GM23338 (cell line): Measurements from ENCODE around the gene EEF1AKMT4. TPM values are rescaled to one million over a fixed set of nuclear protein-coding genes. Genes with fewer than 3 reads are reported as not detected.

Experiments used
- ATAC-seq: fragments of 200-7000 bp; cut with Tn5 transposase; 3 replicates; pipeline ENCODE4 v1.9.1; 2020
- DNase-seq: peaks from one replicate; pipeline ENCODE4 v3.0.0-alpha.2; 2015; ENCODE audit warnings: low spot score
- H2AFZ ChIP-seq: fragments of 200-600 bp; sonication (generic); 2 replicates; pipeline ENCODE4 v1.8.0; 2016; ENCODE audit warnings: antibody characterized with exemption, mild to moderate bottlenecking, moderate library complexity
- H3F3A ChIP-seq: fragments of 200-600 bp; sonication (generic); replicated peaks from 2 replicates; pipeline ENCODE4 v1.8.0; 2017; ENCODE audit warnings: antibody characterized with exemption, mixed run types, low read depth
- H3K27ac ChIP-seq: fragments of 200-600 bp; sonication (generic); 2 replicates; pipeline ENCODE4 v1.6.1; 2016; ENCODE audit warnings: low read depth
- H3K27me3 ChIP-seq: fragments of 200-600 bp; sonication (generic); 2 replicates; pipeline ENCODE4 v1.8.0; 2016; ENCODE audit warnings: mild to moderate bottlenecking, mixed run types, moderate library complexity; ENCODE audit not compliant: insufficient read depth
- H3K36me3 ChIP-seq: fragments of 200-600 bp; sonication (generic); 2 replicates; pipeline ENCODE4 v1.8.0; 2016; ENCODE audit warnings: mild to moderate bottlenecking; ENCODE audit not compliant: insufficient read depth
- H3K4me1 ChIP-seq: fragments of 200-600 bp; sonication (generic); 2 replicates; pipeline ENCODE4 v1.8.0; 2016; ENCODE audit warnings: mild to moderate bottlenecking, moderate library complexity; ENCODE audit not compliant: insufficient read depth
- H3K4me2 ChIP-seq: fragments of 200-600 bp; sonication (generic); 2 replicates; pipeline ENCODE4 v1.7.1; 2017; ENCODE audit warnings: mixed run types
- H3K4me3 ChIP-seq: fragments of 200-600 bp; sonication (generic); 2 replicates; pipeline ENCODE4 v1.6.1; 2016; ENCODE audit warnings: mixed run types
- H3K79me2 ChIP-seq: fragments of 200-600 bp; sonication (generic); replicated peaks from 2 replicates; pipeline ENCODE4 v1.8.0; 2017; ENCODE audit warnings: mild to moderate bottlenecking; ENCODE audit not compliant: insufficient read depth
- H3K9me2 ChIP-seq: fragments of 200-600 bp; sonication (generic); 2 replicates; pipeline ENCODE4 v1.8.0; 2017; ENCODE audit not compliant: insufficient read depth
- H4K20me1 ChIP-seq: fragments of 200-600 bp; sonication (generic); replicated peaks from 2 replicates; pipeline ENCODE4 v1.8.0; 2017; ENCODE audit warnings: mild to moderate bottlenecking; ENCODE audit not compliant: insufficient read depth
- H3K27ac Mint-ChIP-seq: 2 replicates; pipeline ENCODE4 v1.8.0; 2020; ENCODE audit warnings: inconsistent platforms, mild to moderate bottlenecking, moderate library complexity, mixed read lengths
- H3K27me3 Mint-ChIP-seq: 3 replicates; pipeline ENCODE4 v1.8.0; 2022; ENCODE audit warnings: low read depth, mild to moderate bottlenecking, moderate library complexity, mixed read lengths, inconsistent platforms; ENCODE audit not compliant: insufficient read depth, poor library complexity
- H3K36me3 Mint-ChIP-seq: 3 replicates; pipeline ENCODE4 v1.8.0; 2021; ENCODE audit warnings: low read depth, mild to moderate bottlenecking, inconsistent platforms, moderate library complexity, mixed read lengths
- H3K4me1 Mint-ChIP-seq: 3 replicates; pipeline ENCODE4 v1.8.0; 2020; ENCODE audit warnings: mild to moderate bottlenecking, inconsistent platforms, mixed read lengths
- H3K4me3 Mint-ChIP-seq: 3 replicates; pipeline ENCODE4 v1.8.0; 2021; ENCODE audit warnings: moderate library complexity, mild to moderate bottlenecking, inconsistent platforms, mixed read lengths
- H3K9me3 Mint-ChIP-seq: 3 replicates; pipeline ENCODE4 v1.8.0; 2020; ENCODE audit warnings: moderate library complexity, mild to moderate bottlenecking, inconsistent platforms, mixed read lengths
- CREB1 ChIP-seq: fragments of 250-450 bp; sonication (Bioruptor Pico); IDR thresholded peaks from 2 replicates; pipeline ENCODE4 v1.5.0; 2020; ENCODE audit warnings: low read depth, mild to moderate bottlenecking, moderate library complexity
- EZH2 ChIP-seq: fragments of 200-600 bp; sonication (generic); IDR thresholded peaks from one replicate; pipeline ENCODE4 v1.8.0; 2017; ENCODE audit warnings: antibody characterized with exemption, mild to moderate bottlenecking, low read depth; ENCODE audit not compliant: unreplicated experiment
- EZH2phosphoT487 ChIP-seq: fragments of 200-600 bp; sonication (generic); IDR thresholded peaks from one replicate; pipeline ENCODE4 v1.8.1; 2018; ENCODE audit warnings: antibody characterized with exemption; ENCODE audit not compliant: unreplicated experiment
- NANOG ChIP-seq: IDR thresholded peaks from 2 replicates; pipeline ENCODE4 v1.6.1; 2016; ENCODE audit warnings: antibody characterized with exemption, borderline replicate concordance
- POLR2AphosphoS5 ChIP-seq: IDR thresholded peaks from 2 replicates; pipeline ENCODE4 v1.6.1; 2016; ENCODE audit warnings: antibody characterized with exemption, low read depth
- ZNF114 ChIP-seq: fragments of 250-450 bp; sonication (Bioruptor Pico); IDR thresholded peaks from 2 replicates; pipeline ENCODE4 v1.5.0; 2020; ENCODE audit warnings: mild to moderate bottlenecking, moderate library complexity
- polyA plus RNA-seq: library from polyadenylated mRNA; unstranded; fragments of >200 nt; fragmentation: Nextera tagmentation; extraction: Ambion mirVana; gene quantifications from 2 replicates; pipeline ENCODE4 v1.2.1, GENCODE V29; 2016
- total RNA-seq: library from RNA; depleted of rRNA; stranded (reverse); fragments of >200 nt; shearing (Covaris generic); gene quantifications from 2 replicates; pipeline ENCODE4 v1.2.3, GENCODE V29; 2014
- TF ChIP-seq, protein P1 (sequence below): fragments of 250-450 bp; sonication (Bioruptor Pico); IDR thresholded peaks from 2 replicates; pipeline ENCODE4 v1.5.0; 2020; ENCODE audit warnings: mild to moderate bottlenecking, moderate library complexity
- TF ChIP-seq, protein P2 (sequence below): IDR thresholded peaks from 2 replicates; pipeline ENCODE4 v1.6.1; 2016; ENCODE audit warnings: antibody characterized with exemption
- TF ChIP-seq, protein P3 (sequence below): IDR thresholded peaks from one replicate; pipeline ENCODE4 v1.6.1; 2018; ENCODE audit warnings: antibody characterized with exemption; ENCODE audit not compliant: unreplicated experiment

Gene EEF1AKMT4
- total and polyA plus RNA-seq, 2 experiments from 2014 or later: 12.9 to 14.3 TPM

DNA sequence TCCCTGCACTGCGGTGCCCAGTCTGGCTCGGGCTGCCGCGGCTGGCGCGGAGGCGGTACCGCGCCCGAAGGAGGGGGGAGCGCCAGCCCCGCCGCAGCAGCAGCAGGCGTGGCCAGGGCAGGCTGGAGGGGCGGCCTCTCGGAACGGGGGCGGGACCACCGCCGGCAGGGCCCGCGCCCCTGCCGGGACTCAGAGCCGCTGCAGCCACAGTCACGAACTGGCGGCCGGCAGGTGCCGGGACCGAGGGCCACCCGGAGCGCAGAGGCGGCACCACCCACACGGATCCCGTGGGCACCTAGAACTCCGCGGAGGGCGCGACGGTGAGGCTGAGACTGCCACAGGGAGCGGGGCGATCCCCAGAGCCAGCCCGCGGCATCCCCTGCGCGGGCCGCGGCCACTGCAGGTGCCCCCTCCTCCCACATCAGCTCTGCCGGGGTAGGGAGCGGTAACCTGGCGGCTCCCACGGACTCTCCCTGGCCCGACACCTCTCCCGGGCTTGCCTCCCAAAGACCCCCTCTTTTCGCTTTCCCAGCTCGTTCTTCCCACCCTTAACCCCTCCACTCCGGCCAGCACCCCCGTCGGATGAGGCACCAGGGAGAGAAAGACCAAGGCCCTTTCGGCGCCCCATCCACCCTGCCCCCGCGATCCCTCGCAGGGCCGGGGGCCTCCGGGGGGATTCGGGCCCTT lies 19.9 kb upstream of the EEF1AKMT4 start, which contains the start of gene VWA5B2:
VWA5B2 (plus strand) TSS at position 192 of the 687 bp plus-strand sequence. CDS start 944 bp downstream, outside the sequence.
- Mint-ChIP-seq H3K4me1 (peaks cover 5% of the 10 kb centered on the region), H3K27me3 (peaks cover 58% of the 10 kb centered on the region), H3K9me3 (no peaks in the 10 kb centered on the region; the same call in 2 of the 3 replicates), H3K36me3 (no peaks in the 10 kb centered on the region; the same call in 2 of the 3 replicates), H3K4me3 (peak within 1 kb of the TSS; percentile 67), H3K27ac (no peak within 1 kb of the TSS)
- Histone ChIP-seq H3F3A (no peaks in the 10 kb centered on the region), H3K4me1 (no peaks in the 10 kb centered on the region), H3K4me3 (peak within 1 kb of the TSS; percentile 63), H3K4me2 (peak within 1 kb of the TSS; percentile 90), H3K27me3 (peaks cover 84% of the 10 kb centered on the region), H3K36me3 (no peaks in the 10 kb centered on the region), H3K79me2 (no peaks in the 10 kb centered on the region), H3K27ac (no peak within 1 kb of the TSS), H4K20me1 (0 out of 2 replicates have a peak, but pooled peaks cover 6% of the 10 kb centered on the region), H2AFZ (peak within 1 kb of the TSS; percentile 91), H3K9me2 (no peaks in the 10 kb centered on the region)
- DNase-seq (peak; percentile 83), ATAC-seq (peak; percentile 87)
- TF ChIP-seq CREB1 (CRISPR knock-in tag) (no peak), POLR2AphosphoS5 (peak; percentile 24; the same call in 1 of the 2 replicates), EZH2phosphoT487 (peak; percentile 41), EZH2 (peak; percentile 85)

DNA sequence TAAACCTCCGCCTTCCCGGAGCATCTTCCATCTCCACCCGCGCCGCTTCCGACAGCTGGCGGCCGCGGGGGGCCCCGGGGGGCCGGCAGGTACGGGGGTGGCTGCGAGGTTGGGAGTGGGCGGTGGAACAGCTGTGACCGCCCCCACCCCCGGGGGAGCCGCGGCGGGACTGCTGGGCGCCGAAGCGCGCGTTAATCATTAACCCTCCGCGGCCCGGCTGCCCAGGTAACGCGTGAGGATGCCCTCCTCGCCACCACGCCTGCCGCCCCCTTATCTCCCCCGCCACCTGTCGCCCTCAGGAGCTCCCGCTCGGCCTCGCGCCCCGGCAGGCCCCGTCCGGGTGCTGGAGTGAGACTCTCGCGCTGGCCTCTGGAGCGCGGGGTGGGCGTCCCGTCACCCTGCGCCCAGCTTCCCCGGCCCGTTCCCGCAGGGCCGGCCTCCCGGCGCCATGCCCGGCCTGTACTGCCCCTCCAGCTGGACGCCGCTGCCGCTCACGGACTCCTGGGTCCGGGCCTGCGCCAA lies 19.3 kb upstream of the EEF1AKMT4 start:
- H3K27ac ChIP-seq: no peak overlapping the region
- H3K36me3 ChIP-seq: no peaks in the 10 kb centered on the region
- Mint-ChIP-seq H3K4me1 (peaks cover 5% of the 10 kb centered on the region), H3K9me3 (no peaks in the 10 kb centered on the region; the same call in 2 of the 3 replicates), H3K4me3 (no peak overlapping the region; the same call in 2 of the 3 replicates), H3K27ac (no peak overlapping the region), H3K36me3 (no peaks in the 10 kb centered on the region; the same call in 2 of the 3 replicates), H3K27me3 (peaks cover 58% of the 10 kb centered on the region)
- H3K4me3 ChIP-seq: peak overlapping the region; percentile 63
- DNase-seq (peak; percentile 44), ATAC-seq (peak; percentile 12)
- 0 out of 2 replicates have a peak, but pooled peaks cover 6% of the 10 kb centered on the region for H4K20me1 ChIP-seq
- H3F3A ChIP-seq: no peaks in the 10 kb centered on the region
- peak overlapping the region; percentile 91 for H2AFZ ChIP-seq
- H3K27me3 ChIP-seq: peaks cover 82% of the 10 kb centered on the region
- H3K4me2 ChIP-seq: peak overlapping the region; percentile 90
- H3K79me2 ChIP-seq: no peaks in the 10 kb centered on the region
- no peaks in the 10 kb centered on the region for H3K9me2 ChIP-seq
- no peaks in the 10 kb centered on the region for H3K4me1 ChIP-seq
- TF ChIP-seq ZNF114 (CRISPR knock-in tag) (no peak), EZH2phosphoT487 (peak; percentile 22), POLR2AphosphoS5 (no peak), EZH2 (peak; percentile 1), NANOG (no peak)
- TF ChIP-seq, protein P1, sequence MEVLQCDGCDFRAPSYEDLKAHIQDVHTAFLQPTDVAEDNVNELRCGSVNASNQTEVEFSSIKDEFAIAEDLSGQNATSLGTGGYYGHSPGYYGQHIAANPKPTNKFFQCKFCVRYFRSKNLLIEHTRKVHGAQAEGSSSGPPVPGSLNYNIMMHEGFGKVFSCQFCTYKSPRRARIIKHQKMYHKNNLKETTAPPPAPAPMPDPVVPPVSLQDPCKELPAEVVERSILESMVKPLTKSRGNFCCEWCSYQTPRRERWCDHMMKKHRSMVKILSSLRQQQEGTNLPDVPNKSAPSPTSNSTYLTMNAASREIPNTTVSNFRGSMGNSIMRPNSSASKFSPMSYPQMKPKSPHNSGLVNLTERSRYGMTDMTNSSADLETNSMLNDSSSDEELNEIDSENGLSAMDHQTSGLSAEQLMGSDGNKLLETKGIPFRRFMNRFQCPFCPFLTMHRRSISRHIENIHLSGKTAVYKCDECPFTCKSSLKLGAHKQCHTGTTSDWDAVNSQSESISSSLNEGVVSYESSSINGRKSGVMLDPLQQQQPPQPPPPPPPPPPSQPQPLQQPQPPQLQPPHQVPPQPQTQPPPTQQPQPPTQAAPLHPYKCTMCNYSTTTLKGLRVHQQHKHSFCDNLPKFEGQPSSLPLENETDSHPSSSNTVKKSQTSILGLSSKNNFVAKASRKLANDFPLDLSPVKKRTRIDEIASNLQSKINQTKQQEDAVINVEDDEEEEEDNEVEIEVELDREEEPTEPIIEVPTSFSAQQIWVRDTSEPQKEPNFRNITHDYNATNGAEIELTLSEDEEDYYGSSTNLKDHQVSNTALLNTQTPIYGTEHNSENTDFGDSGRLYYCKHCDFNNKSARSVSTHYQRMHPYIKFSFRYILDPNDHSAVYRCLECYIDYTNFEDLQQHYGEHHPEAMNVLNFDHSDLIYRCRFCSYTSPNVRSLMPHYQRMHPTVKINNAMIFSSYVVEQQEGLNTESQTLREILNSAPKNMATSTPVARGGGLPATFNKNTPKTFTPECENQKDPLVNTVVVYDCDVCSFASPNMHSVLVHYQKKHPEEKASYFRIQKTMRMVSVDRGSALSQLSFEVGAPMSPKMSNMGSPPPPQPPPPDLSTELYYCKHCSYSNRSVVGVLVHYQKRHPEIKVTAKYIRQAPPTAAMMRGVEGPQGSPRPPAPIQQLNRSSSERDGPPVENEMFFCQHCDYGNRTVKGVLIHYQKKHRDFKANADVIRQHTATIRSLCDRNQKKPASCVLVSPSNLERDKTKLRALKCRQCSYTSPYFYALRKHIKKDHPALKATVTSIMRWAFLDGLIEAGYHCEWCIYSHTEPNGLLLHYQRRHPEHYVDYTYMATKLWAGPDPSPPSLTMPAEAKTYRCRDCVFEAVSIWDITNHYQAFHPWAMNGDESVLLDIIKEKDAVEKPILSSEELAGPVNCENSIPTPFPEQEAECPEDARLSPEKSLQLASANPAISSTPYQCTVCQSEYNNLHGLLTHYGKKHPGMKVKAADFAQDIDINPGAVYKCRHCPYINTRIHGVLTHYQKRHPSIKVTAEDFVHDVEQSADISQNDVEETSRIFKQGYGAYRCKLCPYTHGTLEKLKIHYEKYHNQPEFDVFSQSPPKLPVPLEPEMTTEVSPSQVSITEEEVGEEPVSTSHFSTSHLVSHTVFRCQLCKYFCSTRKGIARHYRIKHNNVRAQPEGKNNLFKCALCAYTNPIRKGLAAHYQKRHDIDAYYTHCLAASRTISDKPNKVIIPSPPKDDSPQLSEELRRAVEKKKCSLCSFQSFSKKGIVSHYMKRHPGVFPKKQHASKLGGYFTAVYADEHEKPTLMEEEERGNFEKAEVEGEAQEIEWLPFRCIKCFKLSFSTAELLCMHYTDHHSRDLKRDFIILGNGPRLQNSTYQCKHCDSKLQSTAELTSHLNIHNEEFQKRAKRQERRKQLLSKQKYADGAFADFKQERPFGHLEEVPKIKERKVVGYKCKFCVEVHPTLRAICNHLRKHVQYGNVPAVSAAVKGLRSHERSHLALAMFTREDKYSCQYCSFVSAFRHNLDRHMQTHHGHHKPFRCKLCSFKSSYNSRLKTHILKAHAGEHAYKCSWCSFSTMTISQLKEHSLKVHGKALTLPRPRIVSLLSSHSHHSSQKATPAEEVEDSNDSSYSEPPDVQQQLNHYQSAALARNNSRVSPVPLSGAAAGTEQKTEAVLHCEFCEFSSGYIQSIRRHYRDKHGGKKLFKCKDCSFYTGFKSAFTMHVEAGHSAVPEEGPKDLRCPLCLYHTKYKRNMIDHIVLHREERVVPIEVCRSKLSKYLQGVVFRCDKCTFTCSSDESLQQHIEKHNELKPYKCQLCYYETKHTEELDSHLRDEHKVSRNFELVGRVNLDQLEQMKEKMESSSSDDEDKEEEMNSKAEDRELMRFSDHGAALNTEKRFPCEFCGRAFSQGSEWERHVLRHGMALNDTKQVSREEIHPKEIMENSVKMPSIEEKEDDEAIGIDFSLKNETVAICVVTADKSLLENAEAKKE (CRISPR knock-in tag): no peak
- TF ChIP-seq, protein P2, sequence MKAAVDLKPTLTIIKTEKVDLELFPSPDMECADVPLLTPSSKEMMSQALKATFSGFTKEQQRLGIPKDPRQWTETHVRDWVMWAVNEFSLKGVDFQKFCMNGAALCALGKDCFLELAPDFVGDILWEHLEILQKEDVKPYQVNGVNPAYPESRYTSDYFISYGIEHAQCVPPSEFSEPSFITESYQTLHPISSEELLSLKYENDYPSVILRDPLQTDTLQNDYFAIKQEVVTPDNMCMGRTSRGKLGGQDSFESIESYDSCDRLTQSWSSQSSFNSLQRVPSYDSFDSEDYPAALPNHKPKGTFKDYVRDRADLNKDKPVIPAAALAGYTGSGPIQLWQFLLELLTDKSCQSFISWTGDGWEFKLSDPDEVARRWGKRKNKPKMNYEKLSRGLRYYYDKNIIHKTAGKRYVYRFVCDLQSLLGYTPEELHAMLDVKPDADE: no peak
- TF ChIP-seq, protein P3, sequence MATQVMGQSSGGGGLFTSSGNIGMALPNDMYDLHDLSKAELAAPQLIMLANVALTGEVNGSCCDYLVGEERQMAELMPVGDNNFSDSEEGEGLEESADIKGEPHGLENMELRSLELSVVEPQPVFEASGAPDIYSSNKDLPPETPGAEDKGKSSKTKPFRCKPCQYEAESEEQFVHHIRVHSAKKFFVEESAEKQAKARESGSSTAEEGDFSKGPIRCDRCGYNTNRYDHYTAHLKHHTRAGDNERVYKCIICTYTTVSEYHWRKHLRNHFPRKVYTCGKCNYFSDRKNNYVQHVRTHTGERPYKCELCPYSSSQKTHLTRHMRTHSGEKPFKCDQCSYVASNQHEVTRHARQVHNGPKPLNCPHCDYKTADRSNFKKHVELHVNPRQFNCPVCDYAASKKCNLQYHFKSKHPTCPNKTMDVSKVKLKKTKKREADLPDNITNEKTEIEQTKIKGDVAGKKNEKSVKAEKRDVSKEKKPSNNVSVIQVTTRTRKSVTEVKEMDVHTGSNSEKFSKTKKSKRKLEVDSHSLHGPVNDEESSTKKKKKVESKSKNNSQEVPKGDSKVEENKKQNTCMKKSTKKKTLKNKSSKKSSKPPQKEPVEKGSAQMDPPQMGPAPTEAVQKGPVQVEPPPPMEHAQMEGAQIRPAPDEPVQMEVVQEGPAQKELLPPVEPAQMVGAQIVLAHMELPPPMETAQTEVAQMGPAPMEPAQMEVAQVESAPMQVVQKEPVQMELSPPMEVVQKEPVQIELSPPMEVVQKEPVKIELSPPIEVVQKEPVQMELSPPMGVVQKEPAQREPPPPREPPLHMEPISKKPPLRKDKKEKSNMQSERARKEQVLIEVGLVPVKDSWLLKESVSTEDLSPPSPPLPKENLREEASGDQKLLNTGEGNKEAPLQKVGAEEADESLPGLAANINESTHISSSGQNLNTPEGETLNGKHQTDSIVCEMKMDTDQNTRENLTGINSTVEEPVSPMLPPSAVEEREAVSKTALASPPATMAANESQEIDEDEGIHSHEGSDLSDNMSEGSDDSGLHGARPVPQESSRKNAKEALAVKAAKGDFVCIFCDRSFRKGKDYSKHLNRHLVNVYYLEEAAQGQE: no peak
